ENCODE data around the gene TH. TPM values are rescaled to one million over a fixed set of nuclear protein-coding genes. Genes with fewer than 3 reads are reported as not detected.

The TH gene
- total RNA-seq (under 1 TPM in 1 of 2 donors, not detected in 1; 0.31 TPM), polyA plus RNA-seq (under 1 TPM in 1 of 2 donors, not detected in 1; 0.14 TPM)
- long read RNA-seq, donor 1: 0 reads
- long read RNA-seq, donor 2: 0 reads
- long read RNA-seq, donor 3: 0 reads
- long read RNA-seq, donor 4: 0 reads
- long read RNA-seq, donor 5: 0 reads

DNA sequence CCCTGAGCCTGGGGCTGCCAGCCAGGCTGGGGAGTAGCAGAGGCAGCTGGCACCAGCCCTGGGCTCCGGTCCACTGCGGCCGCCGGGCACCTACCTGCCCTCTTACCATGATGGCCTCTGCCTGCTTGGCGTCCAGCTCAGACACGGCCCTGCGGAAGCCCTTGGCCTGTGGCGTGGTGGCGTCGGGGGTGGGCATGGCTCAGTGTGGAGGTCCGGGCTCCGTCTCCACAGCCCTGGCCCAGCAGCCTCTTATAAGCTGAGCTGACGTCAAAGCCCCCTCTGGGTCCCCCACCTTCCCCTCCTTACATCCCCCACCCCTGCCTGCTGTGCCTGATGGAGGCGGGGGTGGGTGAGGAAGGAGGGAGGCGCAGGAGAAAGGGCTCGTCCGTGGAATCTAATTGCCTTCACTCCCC lies at the start of gene TH:
TH (minus strand) TSS at position 225 of the 413 bp plus-strand sequence; CDS start at position 196, 29 bp downstream.
- no peak for DNase-seq
- 77 to 81% methylated on average over 16 to 17 of the region's 17 CpGs for WGBS, 2 donors
- Histone ChIP-seq H3K27ac (ENCODE audit: low read depth in 1 of 2, low read length in 1 of 2) (no peak within 1 kb of the TSS), H3K4me3 (no peak within 1 kb of the TSS), H3K9ac (ENCODE audit: insufficient read depth in 1 of 2, low read length in 2 of 2) (no peak within 1 kb of the TSS), H3K36me3 (ENCODE audit: control insufficient read depth in 4 of 4, insufficient read depth in 4 of 4, low read length in 4 of 4) (no peaks in the 10 kb centered on the region), H3K4me1 (ENCODE audit: control insufficient read depth in 5 of 5, insufficient read depth in 5 of 5, low read length in 5 of 5) (peaks cover 0 to 3% (median 2%) of the 10 kb centered on the region in 5 donors), H3K27me3 (ENCODE audit: control insufficient read depth in 3 of 3, insufficient read depth in 3 of 3, low read length in 2 of 3) (no peaks in the 10 kb centered on the region), H3K9me3 (ENCODE audit: control insufficient read depth in 4 of 4, insufficient read depth in 3 of 4, low read length in 3 of 4) (peaks cover 0 to 3% (median 1%) of the 10 kb centered on the region in 4 donors)
- ATAC-seq (ENCODE audit: insufficient read depth, low FRiP score): no peak
- TF ChIP-seq, protein P1, sequence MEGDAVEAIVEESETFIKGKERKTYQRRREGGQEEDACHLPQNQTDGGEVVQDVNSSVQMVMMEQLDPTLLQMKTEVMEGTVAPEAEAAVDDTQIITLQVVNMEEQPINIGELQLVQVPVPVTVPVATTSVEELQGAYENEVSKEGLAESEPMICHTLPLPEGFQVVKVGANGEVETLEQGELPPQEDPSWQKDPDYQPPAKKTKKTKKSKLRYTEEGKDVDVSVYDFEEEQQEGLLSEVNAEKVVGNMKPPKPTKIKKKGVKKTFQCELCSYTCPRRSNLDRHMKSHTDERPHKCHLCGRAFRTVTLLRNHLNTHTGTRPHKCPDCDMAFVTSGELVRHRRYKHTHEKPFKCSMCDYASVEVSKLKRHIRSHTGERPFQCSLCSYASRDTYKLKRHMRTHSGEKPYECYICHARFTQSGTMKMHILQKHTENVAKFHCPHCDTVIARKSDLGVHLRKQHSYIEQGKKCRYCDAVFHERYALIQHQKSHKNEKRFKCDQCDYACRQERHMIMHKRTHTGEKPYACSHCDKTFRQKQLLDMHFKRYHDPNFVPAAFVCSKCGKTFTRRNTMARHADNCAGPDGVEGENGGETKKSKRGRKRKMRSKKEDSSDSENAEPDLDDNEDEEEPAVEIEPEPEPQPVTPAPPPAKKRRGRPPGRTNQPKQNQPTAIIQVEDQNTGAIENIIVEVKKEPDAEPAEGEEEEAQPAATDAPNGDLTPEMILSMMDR (IDR thresholded peaks at IDR 0.05; ENCODE audit: control extremely low read depth, extremely low read depth): no peak

DNA sequence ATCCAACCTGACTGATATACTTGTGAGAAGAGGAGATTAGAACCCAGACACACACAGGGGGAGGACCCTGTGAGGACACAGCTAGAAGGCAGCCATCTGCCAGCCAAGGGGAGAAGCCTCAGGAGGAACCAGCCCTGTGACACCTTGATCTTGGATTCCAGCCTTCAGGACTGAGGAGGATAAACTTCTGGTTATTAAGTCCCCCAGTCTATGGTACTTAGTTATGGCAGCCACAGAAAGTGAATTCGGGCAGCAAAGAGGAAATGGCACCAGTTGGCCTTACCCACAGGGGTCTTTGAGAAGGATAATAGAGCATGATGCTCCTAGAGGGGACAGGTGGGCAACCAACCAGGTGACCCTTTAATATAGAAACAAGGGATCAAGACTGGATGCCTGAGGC lies 49.4 kb upstream of the TH start:
- Histone ChIP-seq H3K4me3 (no peak overlapping the region), H3K9ac (ENCODE audit: insufficient read depth in 1 of 2, low read length in 2 of 2) (no peak overlapping the region), H3K4me1 (ENCODE audit: control insufficient read depth in 5 of 5, insufficient read depth in 5 of 5, low read length in 5 of 5) (no peaks in the 10 kb centered on the region), H3K27ac (ENCODE audit: low read depth in 1 of 2, low read length in 1 of 2) (no peak overlapping the region), H3K27me3 (ENCODE audit: control insufficient read depth in 3 of 3, insufficient read depth in 3 of 3, low read length in 2 of 3) (no peaks in the 10 kb centered on the region), H3K36me3 (ENCODE audit: control insufficient read depth in 4 of 4, insufficient read depth in 4 of 4, low read length in 4 of 4) (no peaks in the 10 kb centered on the region), H3K9me3 (ENCODE audit: control insufficient read depth in 4 of 4, insufficient read depth in 3 of 4, low read length in 3 of 4) (peaks cover 0 to 5% (median 1%) of the 10 kb centered on the region in 4 donors)
- no peak for DNase-seq
- 80 to 88% methylated on average over 1 of the region's 1 CpG for WGBS, 2 donors
- TF ChIP-seq, protein P1 (IDR thresholded peaks at IDR 0.05; ENCODE audit: control extremely low read depth, extremely low read depth): no peak
- ATAC-seq (ENCODE audit: insufficient read depth, low FRiP score): no peak

DNA sequence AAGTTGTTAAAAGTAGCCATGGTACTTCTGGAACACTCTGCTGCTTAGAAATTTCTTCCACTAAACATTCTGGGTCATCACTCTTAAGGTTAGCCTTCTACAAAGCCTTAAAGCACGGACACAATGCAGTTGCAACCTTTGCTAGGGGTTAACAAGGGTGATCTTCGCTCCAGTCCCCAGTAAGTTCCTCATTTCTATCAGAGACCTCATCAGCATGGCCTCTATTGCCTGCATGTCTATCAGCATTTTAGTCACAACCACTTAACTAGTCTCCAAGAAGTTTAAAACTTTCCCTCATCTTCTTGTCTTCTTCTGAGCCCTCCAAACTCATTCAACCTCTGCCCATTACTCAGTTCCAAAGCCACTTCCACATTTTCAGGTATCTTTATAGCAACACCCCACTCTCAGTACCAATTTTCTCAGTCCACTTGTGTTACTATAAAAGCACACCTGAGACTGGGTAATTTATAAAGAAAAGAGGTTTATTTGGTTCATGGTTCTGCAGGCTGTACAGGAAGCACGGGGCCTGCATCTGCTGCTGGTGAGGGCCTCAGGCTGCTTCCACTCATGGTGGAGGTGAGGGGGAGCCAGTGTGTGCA lies 48.7 kb upstream of the TH start:
- 80 to 83% methylated on average over 3 of the region's 3 CpGs for WGBS, 2 donors
- no peak for ATAC-seq (ENCODE audit: insufficient read depth, low FRiP score)
- Histone ChIP-seq H3K27me3 (ENCODE audit: control insufficient read depth in 3 of 3, insufficient read depth in 3 of 3, low read length in 2 of 3) (no peaks in the 10 kb centered on the region), H3K27ac (ENCODE audit: low read depth in 1 of 2, low read length in 1 of 2) (no peak overlapping the region), H3K36me3 (ENCODE audit: control insufficient read depth in 4 of 4, insufficient read depth in 4 of 4, low read length in 4 of 4) (no peaks in the 10 kb centered on the region), H3K9me3 (ENCODE audit: control insufficient read depth in 4 of 4, insufficient read depth in 3 of 4, low read length in 3 of 4) (peaks cover 0 to 5% (median 1%) of the 10 kb centered on the region in 4 donors), H3K9ac (ENCODE audit: insufficient read depth in 1 of 2, low read length in 2 of 2) (no peak overlapping the region), H3K4me1 (ENCODE audit: control insufficient read depth in 5 of 5, insufficient read depth in 5 of 5, low read length in 5 of 5) (no peaks in the 10 kb centered on the region), H3K4me3 (no peak overlapping the region)
- TF ChIP-seq, protein P1 (IDR thresholded peaks at IDR 0.05; ENCODE audit: control extremely low read depth, extremely low read depth): no peak
- DNase-seq: no peak

Data from lung (tissue), 16 donors.